CD4-positive, alpha-beta T cell treated with Interleukin-17A for 4 hours (primary cell): ENCODE results near the gene SHISA8.
"Not testable (repeated sequence)": the region's sequence is repeated elsewhere in the genome, so short reads cannot be mapped to it uniquely, and the experiment has no call there.

ENCODE experiments used
- DNase-seq: peaks from one replicate; pipeline ENCODE4 v3.0.0-alpha.2; 2020; ENCODE audit warnings: mixed read lengths

SHISA8 gene

DNA sequence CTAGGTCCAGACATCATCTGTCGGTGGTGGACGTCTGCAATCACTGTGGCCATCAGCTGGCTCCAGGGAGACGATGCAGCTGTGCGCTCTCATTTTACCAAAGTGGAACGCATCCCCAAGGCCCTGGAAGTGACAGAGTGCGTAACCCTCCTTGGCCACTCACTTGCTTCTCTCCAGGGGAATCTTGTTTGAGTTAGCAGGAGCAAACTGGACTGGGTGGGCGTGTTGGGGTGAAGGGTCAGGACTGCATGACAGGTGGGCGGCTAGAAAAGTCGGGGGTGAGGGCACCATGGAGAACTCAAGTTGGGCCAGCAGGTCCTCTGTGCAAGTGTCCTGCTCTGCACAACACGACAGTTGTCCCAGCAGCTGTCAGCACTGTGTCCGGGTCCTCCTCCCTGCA, 16.2 kb downstream of the SHISA8 start:
- no peak for DNase-seq

DNA sequence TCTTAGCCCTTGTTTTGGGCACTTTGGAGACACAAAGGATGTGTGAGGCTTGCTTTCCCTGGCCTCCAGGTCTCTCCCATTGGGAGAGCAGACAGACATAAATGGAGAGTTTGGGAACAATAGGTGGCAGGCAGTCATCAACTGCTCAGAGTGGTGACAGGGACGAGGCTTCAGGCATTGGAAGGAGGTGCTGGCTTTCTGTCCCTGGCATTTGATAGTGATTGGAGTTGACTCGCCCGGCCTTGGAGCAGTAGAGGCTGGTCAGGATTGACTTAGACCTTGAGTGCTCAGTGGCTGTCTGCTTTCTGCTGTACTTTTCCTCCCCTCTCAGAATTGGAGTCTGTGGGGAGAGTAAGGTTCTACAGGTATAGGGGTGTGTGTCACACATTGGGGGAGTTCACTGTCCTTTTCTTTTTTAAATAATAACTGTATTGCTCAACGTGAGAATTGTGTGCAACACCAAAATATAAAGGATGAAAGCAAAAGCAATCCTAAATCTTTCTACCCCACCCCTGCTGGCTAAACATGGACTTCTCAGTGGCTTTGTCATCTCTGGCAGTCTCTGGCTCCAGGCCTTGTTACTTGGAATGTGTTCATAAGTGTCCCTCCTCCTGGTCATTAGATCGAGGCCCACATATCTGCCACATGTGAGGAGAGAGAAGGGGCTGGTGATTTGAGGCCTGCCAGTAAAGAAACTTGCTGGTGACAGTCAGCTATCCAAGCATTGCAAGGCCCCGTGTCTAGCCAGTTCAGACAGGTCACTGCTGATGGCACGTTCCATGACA, 21.1 kb downstream of the SHISA8 start:
- no peak for DNase-seq

DNA sequence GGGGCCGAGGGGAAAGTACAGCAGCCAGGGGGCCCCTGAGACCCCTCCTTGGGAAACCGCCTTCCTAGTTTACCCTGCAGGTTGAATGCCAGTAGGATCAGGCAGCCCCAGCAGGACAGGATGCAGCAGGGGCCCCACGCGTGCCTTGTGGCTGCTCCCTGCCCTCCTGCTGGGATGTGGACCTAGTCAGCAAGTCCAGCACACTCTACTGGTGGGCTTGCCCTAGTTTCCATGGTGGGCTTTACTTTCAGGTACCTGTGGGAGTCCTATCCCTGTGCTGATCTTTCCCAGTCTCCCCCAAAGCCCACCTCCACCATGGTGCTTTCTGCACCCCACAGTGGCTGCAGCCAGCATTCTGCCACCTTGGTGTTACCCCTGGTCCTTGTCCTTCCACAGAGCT, 22.2 kb downstream of the SHISA8 start:
- DNase-seq = no peak

DNA sequence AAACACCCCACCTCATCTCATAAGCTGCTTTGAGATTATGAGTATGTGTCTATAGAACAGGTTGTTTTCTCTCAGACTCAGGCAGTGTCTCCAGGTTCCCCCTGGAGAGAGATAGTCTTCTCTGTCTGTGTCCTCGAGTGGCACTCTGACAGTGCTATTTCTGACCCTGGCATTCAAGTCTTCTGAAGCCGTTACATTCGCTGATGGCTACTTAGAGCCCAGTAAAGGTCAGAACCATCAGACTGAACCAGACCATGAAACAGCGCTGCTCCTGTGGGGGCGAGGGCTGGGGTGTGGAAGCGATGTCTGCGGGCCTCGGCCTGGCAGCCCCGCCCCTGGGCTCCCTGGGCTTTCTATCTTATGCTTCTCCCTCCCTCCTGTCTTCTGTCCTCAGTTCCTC, 23.5 kb downstream of the SHISA8 start:
- DNase-seq = no peak

DNA sequence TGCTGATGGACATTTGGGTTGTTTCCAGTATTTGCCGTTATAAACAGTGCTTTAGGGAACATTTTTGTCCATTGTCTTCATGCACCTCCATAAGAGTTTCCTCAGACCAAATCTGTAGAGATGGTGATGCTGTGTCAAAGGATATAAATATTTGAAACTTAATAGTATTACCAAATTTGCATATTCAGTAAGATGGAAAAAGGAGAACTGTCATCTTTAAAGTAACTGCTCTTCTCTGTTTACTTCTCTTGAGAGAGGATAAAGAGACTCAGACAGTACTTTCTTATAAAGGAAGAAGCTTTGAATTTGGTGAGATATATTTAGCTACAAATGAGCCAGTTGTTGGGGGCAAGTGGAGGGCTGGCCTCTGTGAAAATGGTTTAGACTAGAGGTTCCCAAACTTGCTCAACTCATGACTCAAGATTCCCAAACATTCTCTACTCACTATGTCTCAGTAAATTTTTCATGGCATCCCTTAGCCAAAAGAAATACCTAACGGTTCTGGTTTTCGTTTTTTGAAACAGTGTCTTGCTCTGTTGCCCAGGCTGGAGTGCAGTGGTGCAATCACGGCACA, 26.2 kb downstream of the SHISA8 start:
- DNase-seq = no peak

DNA sequence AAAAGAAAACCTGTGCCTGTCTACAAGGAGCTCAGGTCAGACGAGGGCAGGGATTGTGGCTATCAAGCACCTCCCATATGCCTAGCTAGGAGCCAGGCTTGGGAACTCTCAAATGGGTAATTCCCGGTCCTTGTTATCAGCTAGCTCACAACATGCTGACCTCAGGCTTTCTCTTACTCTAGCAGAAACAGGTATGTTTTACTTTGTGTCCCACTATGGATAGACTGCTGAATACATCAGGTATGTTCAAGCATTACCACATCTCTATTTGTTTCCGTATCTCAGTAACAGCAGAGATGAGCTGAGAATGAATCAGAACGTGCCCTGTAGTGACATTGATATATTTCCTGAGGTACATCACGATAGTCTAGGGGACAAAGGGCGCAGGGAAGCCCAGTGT, 29.4 kb downstream of the SHISA8 start:
- no peak for DNase-seq

DNA sequence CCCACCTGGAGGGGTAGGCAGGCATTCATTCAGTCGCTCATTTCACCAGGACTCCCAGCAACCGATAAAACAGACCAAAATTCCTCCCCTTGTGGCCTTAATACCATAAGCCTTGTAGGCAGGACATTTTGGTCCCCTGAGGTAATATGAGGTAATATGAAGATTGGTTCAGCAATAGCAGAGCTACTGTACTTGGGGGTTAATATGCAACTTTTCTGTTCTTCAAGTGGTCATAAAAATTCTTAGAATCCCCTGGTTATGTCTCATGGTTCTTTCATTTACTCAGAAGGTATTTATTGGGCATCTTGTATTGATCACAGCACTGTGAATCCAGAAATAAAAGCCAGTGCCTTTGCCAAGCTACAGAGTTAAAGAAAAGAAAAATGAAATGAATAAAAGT, 29.8 kb downstream of the SHISA8 start:
- no peak for DNase-seq

DNA sequence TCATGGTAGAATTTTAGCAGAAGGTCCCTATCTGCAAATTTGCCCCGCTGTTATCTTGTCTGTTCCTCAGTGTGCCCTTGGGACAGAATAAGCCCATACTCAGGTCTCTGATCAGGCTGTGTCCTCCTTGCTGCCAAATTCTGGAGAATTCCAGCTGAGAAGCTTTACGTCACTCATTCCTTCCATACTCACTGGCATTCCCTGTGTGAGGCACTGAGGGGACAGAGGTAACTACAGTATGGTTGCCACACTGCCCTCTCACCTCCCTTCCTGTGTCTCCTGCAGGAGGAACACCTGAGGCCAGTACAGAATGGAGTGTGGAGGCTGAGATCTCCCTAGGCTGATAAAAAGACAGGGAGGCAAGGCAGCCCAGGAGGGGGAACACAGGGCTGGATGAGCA, 31.5 kb downstream of the SHISA8 start:
- no peak for DNase-seq

DNA sequence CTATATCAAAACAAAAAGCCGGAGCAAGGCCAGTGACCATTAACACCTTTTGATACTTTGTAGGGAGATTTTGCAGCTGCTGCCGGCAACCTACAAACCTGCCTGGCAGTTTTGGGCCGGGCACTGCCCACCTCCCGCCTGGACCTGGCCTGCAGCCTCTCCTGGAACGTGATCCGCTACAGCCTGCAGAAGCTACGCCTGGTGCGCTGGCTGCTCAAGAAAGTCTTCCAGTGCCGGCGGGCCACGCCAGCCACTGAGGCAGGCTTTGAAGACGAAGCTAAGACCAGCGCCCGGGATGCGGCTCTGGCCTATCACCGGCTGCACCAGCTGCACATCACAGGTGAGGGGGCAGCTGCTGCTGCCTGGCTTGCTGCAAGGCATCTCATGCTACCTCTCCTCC, 34.2 kb downstream of the SHISA8 start:
- no peak for DNase-seq

DNA sequence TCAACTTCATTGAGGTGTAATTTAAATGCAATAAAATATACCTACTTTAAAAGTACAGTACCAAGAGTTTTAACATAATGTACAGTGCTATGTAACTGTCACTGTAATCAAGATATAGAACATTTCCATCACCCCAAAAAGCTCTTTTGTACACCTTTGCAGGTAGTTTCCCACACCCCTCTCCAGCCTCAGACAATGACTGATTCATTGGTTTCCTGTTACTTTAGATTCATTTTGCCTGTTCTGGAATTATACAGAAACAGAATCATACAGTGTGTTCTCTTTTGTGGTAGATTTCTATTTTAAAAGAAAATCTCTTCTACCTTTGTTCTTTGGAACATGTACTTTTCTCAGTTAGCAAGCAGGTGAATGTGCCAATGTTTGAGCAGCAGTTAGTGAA, 38.2 kb downstream of the SHISA8 start:
- peak; percentile 15 for DNase-seq

DNA sequence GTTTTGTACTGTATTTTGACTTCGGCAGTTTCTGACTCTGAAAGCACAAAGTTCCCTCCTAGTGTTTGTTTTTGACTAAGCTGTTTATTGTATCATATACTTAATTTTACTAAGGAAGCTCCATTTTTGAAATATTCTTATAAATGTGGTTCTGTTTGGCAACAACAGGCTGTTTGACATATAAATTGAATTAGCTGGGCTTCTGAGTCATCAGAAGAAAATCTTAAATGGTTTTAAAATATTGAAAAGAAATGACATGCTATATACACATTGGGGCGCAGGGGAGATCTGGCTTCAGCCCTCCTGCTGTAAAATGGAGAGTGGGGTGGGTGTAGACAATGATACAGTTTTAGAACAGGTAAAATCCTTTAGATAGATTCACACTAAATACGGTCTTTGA, 38.6 kb downstream of the SHISA8 start:
- no peak for DNase-seq

DNA sequence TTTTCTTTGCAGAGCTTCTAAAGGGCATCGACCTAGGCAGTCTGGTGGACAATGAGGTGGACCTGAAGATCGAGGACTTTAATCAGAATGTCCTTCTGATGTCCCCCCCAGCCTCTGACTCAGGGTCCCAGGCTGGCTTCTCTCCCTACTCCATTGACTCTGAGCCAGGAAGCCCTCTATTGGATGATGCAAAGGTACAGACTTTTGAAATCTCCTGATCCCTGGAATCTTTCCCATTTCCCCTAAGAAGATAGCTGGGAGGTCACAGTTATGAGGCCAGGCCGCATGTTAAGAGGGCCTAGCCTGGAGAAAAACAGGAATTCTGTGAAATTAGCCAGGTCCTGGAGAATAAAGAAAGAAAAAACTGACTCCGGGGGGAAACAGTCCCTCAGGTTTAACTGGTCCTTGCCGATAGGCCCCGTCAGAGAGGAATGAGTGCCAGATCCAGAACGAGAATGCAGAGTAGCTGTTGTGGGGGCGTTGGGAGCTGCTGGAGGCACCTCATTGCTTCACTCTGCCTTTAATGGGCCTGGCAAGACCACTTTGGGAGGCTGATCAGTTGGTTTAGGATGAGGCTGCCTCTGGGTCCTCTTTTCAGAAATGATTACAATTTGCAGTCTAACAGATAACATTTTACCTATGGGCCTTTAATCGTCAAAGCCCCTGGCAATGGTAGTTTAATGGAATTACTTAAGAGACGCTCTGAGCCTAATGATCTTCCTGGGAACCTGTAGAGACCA, 39.2 kb downstream of the SHISA8 start:
- DNase-seq = no peak

DNA sequence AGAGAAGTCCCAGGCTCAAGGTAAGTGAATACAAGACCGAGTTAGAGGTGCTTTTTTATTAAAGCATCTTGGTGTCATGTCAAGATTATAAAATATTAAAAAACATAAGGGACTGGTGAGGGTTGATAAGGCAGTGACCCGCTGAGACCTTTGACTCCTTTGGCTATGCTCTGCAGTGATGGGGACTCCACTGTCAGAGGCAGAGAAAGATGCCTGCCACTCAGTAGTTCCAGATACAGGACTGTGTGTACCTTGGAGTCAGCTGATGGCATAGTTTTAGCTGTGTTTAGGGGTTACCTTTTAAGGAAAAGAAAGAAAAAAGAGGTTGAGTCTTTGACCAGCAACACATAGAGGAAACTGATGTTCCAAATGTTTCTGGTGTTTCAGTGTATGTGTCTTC, 40.8 kb downstream of the SHISA8 start:
- DNase-seq = no peak

DNA sequence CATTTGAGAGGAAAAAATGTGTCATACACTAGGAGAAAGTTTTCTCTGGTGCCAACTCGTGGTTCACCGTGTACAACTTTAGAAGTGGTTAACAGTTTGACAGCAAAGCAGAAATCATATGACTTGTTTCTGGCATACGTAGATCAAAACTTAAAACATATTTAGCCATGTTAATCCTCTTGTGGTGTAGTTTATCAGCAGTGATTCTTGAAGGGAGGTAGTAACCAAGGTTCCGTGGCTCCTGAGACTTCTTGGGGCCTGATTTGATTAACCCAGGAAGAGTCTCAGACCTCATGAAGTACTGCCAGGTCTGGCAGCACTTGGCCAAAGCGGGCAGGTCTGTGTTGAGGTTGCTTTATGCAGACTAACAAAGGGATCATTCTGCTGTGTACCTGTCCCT, 41.5 kb downstream of the SHISA8 start:
- DNase-seq = peak; percentile 40

DNA sequence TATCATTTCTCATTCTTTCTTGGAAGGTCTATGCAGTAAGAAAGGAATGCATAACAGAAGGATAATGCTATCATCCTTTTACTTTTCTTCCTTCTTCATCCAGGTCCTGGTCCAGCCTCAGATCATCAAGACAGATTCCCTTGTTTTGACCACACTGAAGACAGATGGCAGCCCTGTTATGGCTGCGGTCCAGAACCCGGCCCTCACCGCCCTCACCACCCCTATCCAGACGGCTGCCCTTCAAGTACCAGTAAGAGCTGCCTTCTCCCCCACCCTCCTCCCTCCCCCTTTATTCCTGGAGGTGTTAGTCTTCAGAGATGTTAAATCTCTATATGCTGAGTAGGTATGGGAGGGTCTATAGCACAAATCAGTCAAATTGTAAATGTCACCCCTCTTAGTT, 44.1 kb downstream of the SHISA8 start:
- DNase-seq = no peak

DNA sequence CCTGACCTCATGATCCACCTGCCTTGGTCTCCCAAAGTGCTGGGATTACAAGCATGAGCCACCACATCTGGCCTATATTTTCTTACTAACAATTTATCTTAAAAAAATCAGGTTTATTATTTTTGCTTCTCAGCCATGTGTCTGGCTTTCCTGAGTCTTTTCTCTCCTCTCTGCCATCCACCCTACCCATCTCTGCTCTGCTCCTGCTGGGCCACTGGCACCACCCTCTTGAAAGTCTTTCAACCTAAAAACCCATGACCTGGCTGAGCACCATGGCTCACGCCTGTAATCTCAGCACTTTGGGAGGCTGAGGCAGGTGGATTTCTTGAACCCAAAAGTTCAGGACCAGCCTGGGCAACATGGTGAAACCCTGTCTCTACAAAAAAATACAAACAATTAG, 44.8 kb downstream of the SHISA8 start:
- not testable (repeated sequence) for DNase-seq

DNA sequence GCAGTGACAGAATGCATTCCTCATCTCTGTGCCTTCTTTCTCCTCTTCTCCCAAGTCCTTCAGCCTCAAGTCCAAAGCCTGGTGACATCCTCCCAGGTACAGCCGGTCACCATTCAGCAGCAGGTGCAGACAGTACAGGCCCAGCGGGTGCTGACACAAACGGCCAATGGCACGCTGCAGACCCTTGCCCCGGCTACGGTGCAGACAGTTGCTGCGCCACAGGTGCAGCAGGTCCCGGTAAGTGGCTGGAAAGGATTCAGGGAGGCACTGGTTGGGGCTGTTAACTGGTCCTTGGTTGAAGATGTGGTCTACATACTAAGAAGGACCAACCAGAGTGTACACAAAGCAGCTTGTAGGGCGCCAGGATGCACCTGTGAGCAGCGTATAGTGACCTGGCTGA, 46.3 kb downstream of the SHISA8 start:
- no peak for DNase-seq

DNA sequence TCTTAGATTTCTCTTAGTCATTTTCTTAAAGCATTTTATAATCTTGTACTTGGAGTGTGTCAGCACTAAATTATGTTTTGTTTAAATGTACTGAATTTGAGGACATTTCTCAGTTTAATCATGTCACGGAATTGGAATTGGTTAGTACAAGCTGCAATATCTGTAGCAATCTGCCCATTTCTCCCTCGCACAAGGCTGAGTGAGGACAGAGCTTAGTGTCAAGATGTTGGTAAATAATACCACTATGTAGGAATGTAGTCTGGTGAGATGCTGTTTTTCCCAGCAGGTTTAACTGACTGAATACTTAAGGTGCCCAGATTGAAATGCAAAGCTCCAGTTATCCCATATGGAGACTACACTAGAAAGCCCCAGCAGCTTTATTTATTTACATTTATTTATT, 51.4 kb downstream of the SHISA8 start:
- no peak for DNase-seq

DNA sequence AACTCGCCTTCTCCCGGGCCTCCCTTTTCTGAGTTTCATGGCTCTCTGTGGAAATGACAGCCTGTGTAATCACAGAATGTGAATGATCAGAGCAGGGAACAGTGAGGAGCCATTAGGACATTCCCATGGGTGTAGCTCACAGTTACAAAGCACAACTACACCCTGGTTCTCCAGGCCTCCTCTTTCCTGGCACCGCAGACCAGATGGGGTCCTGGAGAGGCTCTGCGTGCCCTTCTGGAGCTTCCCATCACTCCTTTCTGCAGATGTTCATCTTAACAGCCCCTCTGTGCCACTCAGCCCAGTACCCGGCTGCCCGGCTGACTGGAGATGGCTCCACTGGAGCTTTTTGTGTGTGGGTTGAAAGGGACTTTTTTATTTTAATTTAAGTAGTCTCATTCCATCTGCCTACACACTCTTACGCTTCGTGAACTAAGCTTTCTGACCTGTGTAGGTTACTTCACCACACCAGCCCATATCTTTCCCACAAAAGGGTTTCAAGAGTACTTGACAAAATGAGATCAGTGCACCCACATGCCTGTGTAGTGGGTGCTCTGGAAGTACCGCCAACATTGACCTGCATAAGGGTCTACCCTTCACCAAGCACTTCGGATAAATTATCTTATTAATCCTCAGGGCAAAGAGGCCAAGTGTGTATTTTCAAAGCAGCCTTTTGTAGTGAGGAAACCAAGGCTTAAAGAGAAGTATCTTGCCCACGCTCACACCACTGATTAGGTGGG, 52.2 kb downstream of the SHISA8 start:
- peak; percentile 15 for DNase-seq

DNA sequence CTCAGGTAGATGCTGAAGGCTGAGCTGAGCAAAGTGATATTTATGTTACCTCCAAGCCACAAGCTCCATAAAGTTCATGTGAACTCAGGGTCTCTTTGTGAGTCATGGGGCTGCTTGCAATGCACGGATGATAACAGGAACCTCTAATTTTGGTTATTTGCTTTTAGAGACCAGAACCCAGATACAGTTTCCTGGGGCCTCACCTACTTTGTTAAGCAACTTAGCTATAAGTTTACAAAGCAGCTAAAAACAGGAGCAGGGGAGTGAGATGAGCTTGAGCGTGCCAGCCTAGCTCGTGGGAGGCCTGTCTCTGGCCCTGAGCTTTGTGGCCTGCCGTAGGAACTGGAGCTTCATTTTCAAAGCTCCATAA, 52.7 kb downstream of the SHISA8 start:
- DNase-seq = peak; percentile 66
